ENCODE results near the gene DYNLT2.

DNA sequence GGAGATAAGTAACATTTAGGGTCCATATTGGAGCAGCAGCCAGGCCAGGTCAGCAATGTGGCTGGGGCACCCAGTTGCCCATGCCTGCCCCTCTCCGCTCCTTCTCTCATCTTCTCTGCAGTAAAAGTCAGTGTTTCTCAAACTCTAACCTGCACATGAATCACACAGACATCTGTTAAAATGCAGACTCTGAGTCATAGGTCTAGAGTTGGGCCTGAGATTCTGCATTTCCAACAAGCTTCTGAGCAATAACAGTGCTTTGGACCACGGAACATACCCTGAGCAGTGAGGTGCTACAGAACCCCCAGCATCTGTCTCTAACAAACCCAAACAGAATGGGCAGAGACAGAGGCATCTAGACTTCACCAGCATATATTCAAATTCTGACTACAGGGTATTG, 37.2 kb downstream of the DYNLT2 start:
- no peak for TF ChIP-seq POLR2A (IDR thresholded peaks at IDR 0.05)
- TF ChIP-seq, protein P1, sequence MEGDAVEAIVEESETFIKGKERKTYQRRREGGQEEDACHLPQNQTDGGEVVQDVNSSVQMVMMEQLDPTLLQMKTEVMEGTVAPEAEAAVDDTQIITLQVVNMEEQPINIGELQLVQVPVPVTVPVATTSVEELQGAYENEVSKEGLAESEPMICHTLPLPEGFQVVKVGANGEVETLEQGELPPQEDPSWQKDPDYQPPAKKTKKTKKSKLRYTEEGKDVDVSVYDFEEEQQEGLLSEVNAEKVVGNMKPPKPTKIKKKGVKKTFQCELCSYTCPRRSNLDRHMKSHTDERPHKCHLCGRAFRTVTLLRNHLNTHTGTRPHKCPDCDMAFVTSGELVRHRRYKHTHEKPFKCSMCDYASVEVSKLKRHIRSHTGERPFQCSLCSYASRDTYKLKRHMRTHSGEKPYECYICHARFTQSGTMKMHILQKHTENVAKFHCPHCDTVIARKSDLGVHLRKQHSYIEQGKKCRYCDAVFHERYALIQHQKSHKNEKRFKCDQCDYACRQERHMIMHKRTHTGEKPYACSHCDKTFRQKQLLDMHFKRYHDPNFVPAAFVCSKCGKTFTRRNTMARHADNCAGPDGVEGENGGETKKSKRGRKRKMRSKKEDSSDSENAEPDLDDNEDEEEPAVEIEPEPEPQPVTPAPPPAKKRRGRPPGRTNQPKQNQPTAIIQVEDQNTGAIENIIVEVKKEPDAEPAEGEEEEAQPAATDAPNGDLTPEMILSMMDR (IDR thresholded peaks at IDR 0.05): no peak
- no peak for TF ChIP-seq POLR2AphosphoS5 (IDR thresholded peaks at IDR 0.05; ENCODE audit: insufficient read depth in 1 of 2, low read depth in 1 of 2)
